Cerebellar nuclear complex (tissue), 1 donor: Measurements from ENCODE around the gene ADAM33.

Experiments
- DNase-seq, 2 experiments: peaks; one replicate each; lab custom pipeline; 2025; lab: John Stamatoyannopoulos, UW

ADAM33 gene

GRCh38 chr20:3646651-3647050 is 35.2 kb downstream of the ADAM33 start:
- DNase-seq: no peak

- no peak for DNase-seq
Observed at GRCh38 chr20:3646067-3646440, 35.8 kb downstream of the ADAM33 start.

GRCh38 chr20:3645309-3646066 is 36.3 kb downstream of the ADAM33 start:
- no peak for DNase-seq

- DNase-seq: no peak
Observed at GRCh38 chr20:3640259-3640658, 41.6 kb downstream of the ADAM33 start.

GRCh38 chr20:3635346-3635745 is 46.5 kb downstream of the ADAM33 start:
- DNase-seq: no peak

- DNase-seq: no peak
Observed at GRCh38 chr20:3633913-3634478, 47.8 kb downstream of the ADAM33 start.

- DNase-seq: no peak
Observed at GRCh38 chr20:3632311-3633004, 49.4 kb downstream of the ADAM33 start.

GRCh38 chr20:3631534-3631933 is 50.3 kb downstream of the ADAM33 start:
- no peak for DNase-seq

- no peak for DNase-seq
Observed at GRCh38 chr20:3630429-3630828, 51.4 kb downstream of the ADAM33 start.

- no peak for DNase-seq
Observed at GRCh38 chr20:3629893-3630292, 51.9 kb downstream of the ADAM33 start.

- no peak for DNase-seq
Observed at GRCh38 chr20:3628502-3629314, 53.1 kb downstream of the ADAM33 start.

- no peak for DNase-seq
Observed at GRCh38 chr20:3627476-3627875, 54.3 kb downstream of the ADAM33 start.

GRCh38 chr20:3622406-3622805 is 59.4 kb downstream of the ADAM33 start:
- DNase-seq: no peak

GRCh38 chr20:3621111-3621510 is 60.7 kb downstream of the ADAM33 start:
- no peak for DNase-seq
